ENCODE results near the gene DNAJB8.

DNA sequence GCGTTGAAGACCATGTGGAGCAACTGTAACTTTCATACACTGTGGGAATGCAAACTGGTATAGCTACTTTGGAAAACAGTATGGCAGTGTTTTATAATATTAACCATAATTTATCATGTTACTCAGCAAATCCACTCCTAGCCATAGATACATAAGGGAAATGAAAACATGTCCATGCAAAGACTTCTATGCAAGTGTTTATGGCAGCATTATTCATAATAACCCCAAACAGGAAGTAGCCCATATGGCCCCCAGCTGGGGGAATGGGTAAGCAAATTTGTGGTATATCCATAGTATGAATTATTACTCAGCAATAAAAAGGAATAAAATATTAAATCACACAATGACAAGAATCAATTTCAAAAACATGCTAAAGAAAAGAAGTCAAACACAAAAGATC is 49.3 kb upstream of the DNAJB8 start:
- TF ChIP-seq CTCF (IDR thresholded peaks at IDR 0.05) (no peak), EP300 (IDR thresholded peaks at IDR 0.05) (no peak), POLR2A (IDR thresholded peaks at IDR 0.05) (no peak), POLR2AphosphoS5 (IDR thresholded peaks at IDR 0.05) (no peak)
